Activated gamma-delta T cell (primary cell): ENCODE data around the gene CARD14.
"Not testable (repeated sequence)": the region's sequence is repeated elsewhere in the genome, so short reads cannot be mapped to it uniquely, and the experiment has no call there.

Experiments
- DNase-seq: peaks from one replicate; lab custom pipeline; 2025; lab: John Stamatoyannopoulos, UW

The CARD14 gene

GRCh38 chr17:80248894-80249710 lies 79.3 kb downstream of the CARD14 start:
- DNase-seq, result no peak

- DNase-seq, result no peak
Observed at GRCh38 chr17:80251966-80252365, 82.1 kb downstream of the CARD14 start.

- DNase-seq, result peak; percentile 59
Observed at GRCh38 chr17:80252871-80253270, 83.0 kb downstream of the CARD14 start.

- DNase-seq, result no peak
Observed at GRCh38 chr17:80253631-80254395, 84.0 kb downstream of the CARD14 start.

GRCh38 chr17:80254396-80255251 lies 84.8 kb downstream of the CARD14 start:
- DNase-seq, result no peak

- DNase-seq, result no peak
Observed at GRCh38 chr17:80256034-80256350, 86.2 kb downstream of the CARD14 start.

GRCh38 chr17:80257716-80258213 lies 87.9 kb downstream of the CARD14 start:
- no peak for DNase-seq

- DNase-seq, result not testable (repeated sequence)
Observed at GRCh38 chr17:80258296-80258695, 88.5 kb downstream of the CARD14 start.
